Ectodermal cell (in vitro differentiated cells): Measurements from ENCODE around the gene NPAS1.
"Not testable (repeated sequence)": the region's sequence is repeated elsewhere in the genome, so short reads cannot be mapped to it uniquely, and the experiment has no call there.

Source experiments
- H3K27ac ChIP-seq: 2 replicates; pipeline ENCODE4 v1.7.0; 2013; ENCODE audit warnings: mild to moderate bottlenecking, low read depth, low read length; ENCODE audit not compliant: insufficient read depth, poor library complexity, severe bottlenecking
- H3K27me3 ChIP-seq: 2 replicates; pipeline ENCODE4 v1.7.0; 2013; ENCODE audit warnings: mild to moderate bottlenecking, low read length; ENCODE audit not compliant: insufficient read depth, control insufficient read depth, poor library complexity, severe bottlenecking
- H3K36me3 ChIP-seq: one replicate; pipeline ENCODE4 v1.7.0; 2013; ENCODE audit warnings: low read length; ENCODE audit not compliant: control insufficient read depth, insufficient read depth
- H3K4me1 ChIP-seq: one replicate; pipeline ENCODE4 v1.7.0; 2013; ENCODE audit warnings: low read length; ENCODE audit not compliant: control insufficient read depth, insufficient read depth
- H3K4me3 ChIP-seq: 2 replicates; pipeline ENCODE4 v1.7.0; 2013; ENCODE audit warnings: low read depth, low read length, control low read depth; ENCODE audit not compliant: insufficient read depth
- H3K9me3 ChIP-seq: 2 replicates; pipeline ENCODE4 v1.7.0; 2013; ENCODE audit warnings: mild to moderate bottlenecking, low read length, moderate library complexity; ENCODE audit not compliant: control insufficient read depth
- WGBS, 2 experiments: methylation state at CpG; one replicate each; pipeline ENCODE4 v1.1.7; 2013; ENCODE audit warnings: missing lambda C conversion rate in 2 of 2; 5-methylcytosine and 5-hydroxymethylcytosine counted together

The NPAS1 gene

DNA sequence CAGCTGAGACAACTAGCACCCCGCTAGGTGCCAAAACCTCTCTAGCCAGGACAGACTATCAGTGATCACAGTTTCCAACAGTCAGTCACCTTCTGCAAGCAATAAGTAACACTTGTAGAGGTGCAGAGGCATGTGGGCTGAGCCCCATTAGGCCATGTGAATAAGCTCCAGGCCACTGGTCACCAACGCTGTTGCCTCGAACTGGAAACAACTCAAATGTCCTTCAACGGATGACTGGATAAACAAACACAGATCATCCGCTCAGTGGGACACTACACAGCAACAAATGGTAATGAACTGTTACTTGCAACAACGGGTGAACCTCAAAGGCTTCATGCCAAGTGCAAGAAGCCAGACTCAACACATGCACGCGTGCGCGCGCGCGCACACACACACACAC is 56.3 kb downstream of the NPAS1 start:
- Histone ChIP-seq H3K4me1 (no peaks in the 10 kb centered on the region), H3K4me3 (no peak overlapping the region), H3K27me3 (no peaks in the 10 kb centered on the region), H3K36me3 (peaks cover 45% of the 10 kb centered on the region), H3K27ac (no peak overlapping the region), H3K9me3 (no peaks in the 10 kb centered on the region)
- WGBS, 2 experiments, result 81 to 88% methylated on average over 13 of the region's 13 CpGs

DNA sequence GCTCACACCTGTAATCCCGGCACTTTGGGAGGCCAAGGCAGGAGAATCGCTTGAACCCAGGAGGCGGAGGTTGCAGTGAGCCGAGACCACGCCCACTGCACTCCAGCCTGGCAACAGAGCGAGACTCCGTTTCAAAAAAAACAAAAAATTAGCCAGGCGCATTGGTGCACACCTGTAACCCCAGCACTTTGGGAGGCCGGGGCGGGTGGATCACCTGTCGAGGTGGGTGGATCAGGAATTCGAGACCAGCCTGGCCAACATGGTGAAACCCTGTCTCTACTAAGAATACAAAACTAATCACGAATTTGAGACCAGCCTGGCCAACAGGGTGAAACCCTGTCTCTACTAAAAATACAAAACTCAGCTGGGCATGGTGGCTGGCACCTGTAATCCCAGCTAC is 58.7 kb downstream of the NPAS1 start:
- H3K4me3 ChIP-seq, H3K27ac ChIP-seq, H3K27me3 ChIP-seq, H3K9me3 ChIP-seq, H3K4me1 ChIP-seq: not testable (repeated sequence)
- peaks cover 57% of the 10 kb centered on the region for H3K36me3 ChIP-seq
- WGBS, 2 experiments, result 90 to 96% methylated on average over 13 of the region's 13 CpGs

DNA sequence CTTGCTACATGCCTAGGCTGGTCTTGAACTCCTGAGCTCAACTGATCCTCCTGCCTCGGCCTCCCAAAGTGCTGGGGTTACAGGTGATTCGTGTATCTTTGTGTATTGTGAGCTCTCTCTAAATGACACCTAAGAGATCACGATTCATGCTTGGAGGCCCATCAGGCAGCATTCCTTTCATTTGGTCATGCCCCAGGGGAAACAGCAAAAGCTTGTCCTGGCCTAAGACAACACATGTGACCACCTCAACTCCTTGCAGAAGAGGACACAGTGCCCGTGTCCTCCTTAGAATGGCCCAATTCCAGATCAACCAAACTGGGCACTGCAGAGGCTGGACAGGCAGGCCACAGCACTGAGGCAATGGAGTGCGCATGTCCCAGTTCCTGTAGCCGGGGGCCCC is 61.5 kb downstream of the NPAS1 start:
- H3K27me3 ChIP-seq, result no peaks in the 10 kb centered on the region
- H3K9me3 ChIP-seq, result no peaks in the 10 kb centered on the region
- 95 to 96% methylated on average over 6 of the region's 6 CpGs for WGBS, 2 experiments
- H3K4me1 ChIP-seq, result no peaks in the 10 kb centered on the region
- no peak overlapping the region for H3K4me3 ChIP-seq
- H3K36me3 ChIP-seq, result peaks cover 71% of the 10 kb centered on the region
- no peak overlapping the region for H3K27ac ChIP-seq

DNA sequence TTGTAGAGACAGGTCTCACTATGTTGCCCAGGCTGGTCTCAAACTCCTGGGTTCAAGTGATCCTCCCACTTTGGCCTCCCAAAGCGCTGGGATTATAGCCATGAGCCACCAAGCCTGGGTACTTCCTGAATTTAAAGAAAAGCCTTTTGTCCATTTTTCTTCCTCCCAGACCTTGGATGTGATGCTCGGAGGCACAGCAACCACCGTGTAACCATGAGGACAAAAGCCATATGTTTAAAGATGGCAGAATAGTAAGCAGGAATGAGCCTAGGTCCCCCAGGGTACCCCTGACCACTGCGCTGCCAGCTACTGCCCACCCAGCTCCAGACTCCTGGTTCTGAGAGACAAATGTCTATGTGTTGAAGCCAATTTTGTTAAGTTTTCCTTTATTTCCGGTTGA is 62.9 kb downstream of the NPAS1 start:
- Histone ChIP-seq H3K4me1 (no peaks in the 10 kb centered on the region), H3K9me3 (no peaks in the 10 kb centered on the region), H3K36me3 (peaks cover 70% of the 10 kb centered on the region), H3K27ac (no peak overlapping the region), H3K4me3 (no peak overlapping the region), H3K27me3 (no peaks in the 10 kb centered on the region)
- 94% methylated on average over 5 of the region's 5 CpGs for WGBS, 2 experiments

DNA sequence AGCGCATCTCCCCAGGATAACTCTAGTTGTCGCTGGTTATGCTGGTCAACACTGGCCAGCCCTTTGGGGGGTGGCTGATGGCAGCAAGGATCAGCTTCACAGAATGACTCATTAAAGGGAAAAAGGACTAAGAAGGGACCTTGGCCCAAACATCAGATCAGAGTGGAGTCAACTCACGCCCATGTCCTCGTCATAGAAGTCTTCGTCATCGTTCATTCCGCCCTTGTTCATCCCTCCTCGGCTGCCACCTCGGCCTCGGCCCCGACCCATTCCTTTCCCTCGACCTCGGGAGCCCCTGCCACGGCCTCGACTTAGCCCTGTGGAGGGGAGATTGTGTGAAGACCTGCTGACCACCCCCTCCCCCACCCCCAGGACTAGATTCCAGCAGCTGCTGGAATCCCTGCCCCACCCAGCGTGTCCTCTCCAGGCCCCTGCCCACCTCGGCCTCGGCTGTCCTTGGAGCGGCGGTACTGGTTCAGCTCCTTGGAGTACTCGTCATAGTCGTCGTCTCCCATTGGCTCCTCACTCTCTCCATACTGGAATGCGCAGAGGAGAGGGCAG is 65.3 kb downstream of the NPAS1 start:
- H3K27me3 ChIP-seq, result no peaks in the 10 kb centered on the region
- no peak overlapping the region for H3K27ac ChIP-seq
- no peaks in the 10 kb centered on the region for H3K4me1 ChIP-seq
- no peaks in the 10 kb centered on the region for H3K9me3 ChIP-seq
- H3K36me3 ChIP-seq, result peaks cover 75% of the 10 kb centered on the region
- WGBS, 2 experiments, result 92% methylated on average over 24 of the region's 24 CpGs
- H3K4me3 ChIP-seq, result no peak overlapping the region

DNA sequence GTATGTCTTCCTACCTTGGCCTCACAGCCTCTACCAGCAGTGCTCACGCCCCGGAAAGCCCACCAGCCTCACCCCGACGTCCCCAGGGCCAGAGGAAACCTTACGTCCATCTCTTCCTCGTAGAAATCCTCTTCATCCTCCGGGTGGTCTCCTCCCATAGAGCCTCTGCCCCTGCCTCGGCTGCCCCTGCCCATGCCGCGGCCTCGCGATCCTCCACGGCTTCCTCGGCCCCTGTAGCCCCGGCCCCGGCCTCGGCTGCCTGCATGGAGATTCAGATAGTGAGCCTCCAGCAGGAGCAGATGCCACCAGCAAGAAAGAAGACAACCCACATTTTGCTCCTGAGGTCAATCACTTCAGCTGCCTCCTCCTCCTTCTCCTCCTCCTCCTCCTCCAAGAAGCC is 66.6 kb downstream of the NPAS1 start:
- Histone ChIP-seq H3K4me1 (no peaks in the 10 kb centered on the region), H3K9me3 (no peaks in the 10 kb centered on the region), H3K4me3 (no peak overlapping the region), H3K27me3 (no peaks in the 10 kb centered on the region), H3K36me3 (peaks cover 70% of the 10 kb centered on the region), H3K27ac (no peak overlapping the region)
- 96 to 97% methylated on average over 17 of the region's 17 CpGs for WGBS, 2 experiments

DNA sequence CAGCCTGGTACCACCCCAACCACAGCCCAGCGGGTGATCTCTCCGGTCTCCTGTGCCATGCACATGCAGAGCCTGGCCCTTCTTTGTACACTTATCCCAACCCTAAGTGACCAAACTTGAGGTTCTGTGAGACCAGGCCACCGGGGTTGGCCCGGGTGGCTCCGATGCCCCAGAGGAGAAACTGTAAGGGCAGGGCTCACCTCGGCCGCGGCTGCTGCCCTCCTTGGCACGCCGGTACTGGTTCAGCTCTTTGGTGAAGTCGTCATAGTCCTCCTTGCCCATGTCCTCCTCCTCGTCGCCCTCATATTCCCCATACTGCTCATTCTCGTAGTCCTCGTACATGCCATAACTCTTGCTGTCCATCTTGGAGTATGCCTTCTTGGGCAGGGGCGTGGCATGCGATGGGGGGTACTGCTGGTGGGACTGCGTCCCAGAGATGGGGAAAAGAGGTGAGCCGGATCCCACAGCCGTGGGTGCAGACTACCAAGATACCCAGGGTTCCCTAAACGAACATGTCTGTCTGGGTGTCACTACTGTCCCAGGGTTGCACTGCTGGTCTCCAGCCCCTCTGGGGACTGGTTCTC is 70.2 kb downstream of the NPAS1 start:
- 97% methylated on average over 21 of the region's 21 CpGs for whole genome bisulfite sequencing, 2 experiments
- Histone ChIP-seq H3K9me3 (no peaks in the 10 kb centered on the region), H3K4me3 (no peak overlapping the region), H3K27me3 (no peaks in the 10 kb centered on the region), H3K4me1 (no peaks in the 10 kb centered on the region), H3K27ac (no peak overlapping the region), H3K36me3 (peaks cover 55% of the 10 kb centered on the region)

DNA sequence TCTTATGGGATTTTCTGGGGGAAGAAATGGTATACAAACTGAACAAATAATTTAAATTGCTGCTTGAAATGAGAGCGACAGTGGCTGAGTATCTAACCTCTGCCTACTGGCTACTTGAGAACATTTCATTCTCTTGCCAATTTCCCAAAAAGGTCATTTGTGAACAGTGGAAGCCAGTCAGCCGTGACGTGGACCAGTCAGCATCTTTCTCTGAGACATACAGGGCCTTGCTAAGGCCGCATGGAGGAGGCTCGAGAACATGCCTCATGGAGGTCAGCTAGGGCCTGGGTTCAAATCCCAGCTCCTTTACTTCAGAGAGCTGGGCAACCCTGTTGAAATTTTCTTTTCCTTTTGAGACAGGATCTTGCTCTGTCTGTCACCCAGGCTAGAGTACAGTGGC is 73.6 kb downstream of the NPAS1 start:
- Histone ChIP-seq H3K36me3 (peaks cover 33% of the 10 kb centered on the region), H3K27me3 (no peaks in the 10 kb centered on the region), H3K9me3 (no peaks in the 10 kb centered on the region), H3K4me3 (no peak overlapping the region), H3K27ac (no peak overlapping the region), H3K4me1 (peaks cover 6% of the 10 kb centered on the region)
- WGBS, 2 experiments, result 96 to 97% methylated on average over 5 of the region's 5 CpGs

DNA sequence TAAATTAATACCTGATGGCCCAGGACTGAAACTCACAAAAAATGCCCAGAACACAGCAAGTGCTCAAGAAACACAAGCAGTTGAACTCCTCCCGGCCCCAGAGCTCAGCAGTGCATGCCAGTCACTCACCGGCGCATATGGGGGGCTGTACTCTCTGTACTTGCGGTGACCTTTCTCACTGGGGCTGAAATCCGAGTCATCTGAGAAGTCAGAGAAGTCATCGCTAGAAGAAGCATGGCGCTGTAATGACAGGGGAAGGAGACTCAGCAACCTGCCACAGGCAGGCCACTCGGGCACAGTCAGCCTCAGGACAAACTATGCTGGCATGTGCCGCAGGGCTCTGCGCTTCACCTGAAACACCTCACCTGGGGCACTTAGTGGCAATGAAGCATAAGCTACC is 74.2 kb downstream of the NPAS1 start:
- no peaks in the 10 kb centered on the region for H3K27me3 ChIP-seq
- H3K36me3 ChIP-seq, result peaks cover 27% of the 10 kb centered on the region
- H3K9me3 ChIP-seq, result no peaks in the 10 kb centered on the region
- H3K4me1 ChIP-seq, result peaks cover 9% of the 10 kb centered on the region
- WGBS, 2 experiments, result 94 to 96% methylated on average over 10 of the region's 10 CpGs
- no peak overlapping the region for H3K4me3 ChIP-seq
- no peak overlapping the region for H3K27ac ChIP-seq

DNA sequence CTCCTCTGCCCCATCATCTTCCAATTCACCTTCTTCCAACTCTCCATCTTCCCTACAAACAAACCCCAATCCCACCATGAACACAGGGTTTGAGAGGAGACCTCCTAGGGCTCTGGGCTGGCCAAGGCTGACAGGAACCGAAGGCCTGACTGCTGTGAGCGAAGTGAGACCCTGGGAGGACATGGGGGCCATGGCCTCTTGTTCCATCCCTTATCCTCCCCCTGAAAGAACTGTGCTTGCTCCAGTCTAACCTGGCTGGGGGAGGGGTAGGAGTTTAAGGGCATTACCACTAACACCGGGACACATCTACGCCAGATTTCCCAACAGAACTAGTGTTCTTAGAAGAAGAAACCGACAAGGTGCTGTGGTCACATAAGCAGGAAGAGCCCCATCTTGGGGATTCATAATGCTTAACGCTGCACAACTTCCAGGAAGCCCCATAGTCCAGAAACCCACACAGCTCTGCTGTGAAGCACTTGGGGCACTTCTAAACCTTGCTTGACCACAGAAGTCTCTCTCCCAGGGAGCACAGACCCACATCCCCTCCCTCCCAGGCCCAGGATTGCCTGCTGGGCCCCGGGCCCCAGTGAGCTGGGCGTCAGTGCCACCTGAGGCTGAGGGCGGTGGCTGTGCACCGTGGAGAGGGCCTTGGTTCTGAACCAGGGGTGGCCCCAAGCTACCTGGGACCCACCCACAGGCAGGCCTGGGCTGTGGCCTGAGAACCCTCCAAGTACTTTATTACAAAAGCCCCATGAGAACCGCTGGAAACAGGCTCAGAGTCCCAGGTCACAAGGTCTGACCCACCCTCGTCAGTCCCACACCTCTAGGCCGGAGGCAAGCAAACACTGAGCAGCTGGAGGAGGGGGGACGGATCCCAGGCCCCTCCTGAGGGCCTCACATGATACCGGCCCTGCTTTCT is 75.2 kb downstream of the NPAS1 start:
- WGBS, 2 experiments, result 91 to 96% methylated on average over 15 of the region's 15 CpGs
- Histone ChIP-seq H3K36me3 (peaks cover 19% of the 10 kb centered on the region), H3K27ac (no peak overlapping the region), H3K4me1 (peaks cover 17% of the 10 kb centered on the region), H3K9me3 (no peaks in the 10 kb centered on the region), H3K27me3 (no peaks in the 10 kb centered on the region), H3K4me3 (no peak overlapping the region)
